Measurements from ENCODE around the gene SMTN.

SMTN gene

DNA sequence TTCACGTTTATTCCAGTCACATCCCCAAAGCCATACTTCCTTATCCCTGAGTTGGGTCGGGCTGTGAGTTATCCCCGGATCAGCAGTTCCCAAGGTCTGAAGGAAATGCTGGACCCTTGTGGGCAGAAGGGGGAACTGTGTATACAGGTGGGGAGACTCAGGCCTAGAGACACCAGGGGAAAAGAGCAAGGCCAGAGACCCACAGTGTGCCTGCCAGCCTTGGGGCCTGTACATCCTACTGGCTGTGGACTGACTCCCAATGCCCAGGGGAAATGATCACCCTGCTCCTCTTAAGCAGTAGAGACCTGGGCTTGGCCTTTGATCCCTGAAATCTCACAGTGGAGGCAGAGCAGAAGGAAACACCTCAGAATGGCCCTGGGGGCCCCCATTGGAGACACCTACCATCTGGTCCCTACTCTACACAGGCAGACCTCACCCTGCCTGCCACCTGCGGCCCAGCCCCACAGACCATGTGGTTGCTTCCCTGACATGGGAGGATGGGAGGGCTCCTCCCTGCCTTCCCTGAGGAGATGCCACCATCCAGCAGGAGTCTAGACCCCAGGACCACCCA is 25.0 kb downstream of the SMTN start:
- no peaks in the 10 kb centered on the region for H3K27me3 ChIP-seq (replicated peaks; ENCODE audit: insufficient read depth, low read length)
- no peaks in the 10 kb centered on the region for H3K36me3 ChIP-seq (replicated peaks; ENCODE audit: insufficient read depth, low read length)
- TF ChIP-seq, protein P1, sequence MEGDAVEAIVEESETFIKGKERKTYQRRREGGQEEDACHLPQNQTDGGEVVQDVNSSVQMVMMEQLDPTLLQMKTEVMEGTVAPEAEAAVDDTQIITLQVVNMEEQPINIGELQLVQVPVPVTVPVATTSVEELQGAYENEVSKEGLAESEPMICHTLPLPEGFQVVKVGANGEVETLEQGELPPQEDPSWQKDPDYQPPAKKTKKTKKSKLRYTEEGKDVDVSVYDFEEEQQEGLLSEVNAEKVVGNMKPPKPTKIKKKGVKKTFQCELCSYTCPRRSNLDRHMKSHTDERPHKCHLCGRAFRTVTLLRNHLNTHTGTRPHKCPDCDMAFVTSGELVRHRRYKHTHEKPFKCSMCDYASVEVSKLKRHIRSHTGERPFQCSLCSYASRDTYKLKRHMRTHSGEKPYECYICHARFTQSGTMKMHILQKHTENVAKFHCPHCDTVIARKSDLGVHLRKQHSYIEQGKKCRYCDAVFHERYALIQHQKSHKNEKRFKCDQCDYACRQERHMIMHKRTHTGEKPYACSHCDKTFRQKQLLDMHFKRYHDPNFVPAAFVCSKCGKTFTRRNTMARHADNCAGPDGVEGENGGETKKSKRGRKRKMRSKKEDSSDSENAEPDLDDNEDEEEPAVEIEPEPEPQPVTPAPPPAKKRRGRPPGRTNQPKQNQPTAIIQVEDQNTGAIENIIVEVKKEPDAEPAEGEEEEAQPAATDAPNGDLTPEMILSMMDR (IDR thresholded peaks at IDR 0.05; ENCODE audit: low read length), result no peak
- TF ChIP-seq EZH2phosphoT487 (IDR thresholded peaks at IDR 0.05; ENCODE audit: low read length) (no peak), EZH2 (optimal IDR thresholded peaks at IDR 0.05; ENCODE audit: low read depth, low read length) (no peak)
- no peaks in the 10 kb centered on the region for H3K4me1 ChIP-seq (ENCODE audit: low read length)
- H3K9ac ChIP-seq (ENCODE audit: low read length), result no peak overlapping the region
- no peak overlapping the region for H3K4me2 ChIP-seq (ENCODE audit: low read depth, low read length)
- no peaks in the 10 kb centered on the region for H3K9me2 ChIP-seq (replicated peaks; ENCODE audit: insufficient read depth, low read length)
- H3K27ac ChIP-seq (ENCODE audit: low read length), result no peak overlapping the region
- DNase-seq, result no peak
- no peaks in the 10 kb centered on the region for H3K9me3 ChIP-seq (replicated peaks; ENCODE audit: insufficient read depth, low read length)
- H3K79me2 ChIP-seq (ENCODE audit: low read length), result no peaks in the 10 kb centered on the region
- H3K4me3 ChIP-seq (ENCODE audit: low read length), result no peak overlapping the region
- no peak overlapping the region for H2AFZ ChIP-seq (ENCODE audit: low read length)
- no peaks in the 10 kb centered on the region for H4K20me1 ChIP-seq (ENCODE audit: insufficient read depth, low read length)
- no peaks in the 10 kb centered on the region for H3F3A ChIP-seq (ENCODE audit: insufficient read depth, low read length)

DNA sequence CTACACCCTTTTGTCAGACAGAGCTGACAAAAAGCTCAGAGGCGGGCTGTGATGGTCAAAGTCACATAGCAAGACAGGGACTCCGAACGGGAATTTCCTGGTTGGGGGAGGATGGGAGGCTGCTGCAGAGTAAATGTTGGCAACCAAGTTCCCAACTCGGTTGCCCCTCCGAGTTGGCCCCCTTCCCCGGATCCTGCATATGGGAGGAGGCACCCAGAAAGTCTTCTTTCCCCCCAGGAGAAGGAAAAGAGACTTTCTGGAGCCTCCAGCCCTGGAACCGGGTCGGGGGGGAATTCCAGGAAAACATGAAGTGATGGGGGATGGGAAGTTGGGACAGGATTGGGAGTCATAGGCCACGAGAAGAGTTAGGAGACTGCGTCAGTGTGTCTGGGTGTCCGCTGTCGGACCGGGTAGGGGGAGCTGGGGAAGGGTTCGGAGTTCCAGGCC is 25.6 kb downstream of the SMTN start:
- H3K4me1 ChIP-seq (ENCODE audit: low read length), result no peaks in the 10 kb centered on the region
- H3K27me3 ChIP-seq (replicated peaks; ENCODE audit: insufficient read depth, low read length), result no peaks in the 10 kb centered on the region
- H3F3A ChIP-seq (ENCODE audit: insufficient read depth, low read length), result no peaks in the 10 kb centered on the region
- no peaks in the 10 kb centered on the region for H3K9me2 ChIP-seq (replicated peaks; ENCODE audit: insufficient read depth, low read length)
- peak overlapping the region; percentile 82 for H3K4me2 ChIP-seq (ENCODE audit: low read depth, low read length)
- H3K27ac ChIP-seq (ENCODE audit: low read length), result no peak overlapping the region
- no peaks in the 10 kb centered on the region for H4K20me1 ChIP-seq (ENCODE audit: insufficient read depth, low read length)
- H3K9me3 ChIP-seq (replicated peaks; ENCODE audit: insufficient read depth, low read length), result no peaks in the 10 kb centered on the region
- DNase-seq, result no peak
- H3K4me3 ChIP-seq (ENCODE audit: low read length), result peak overlapping the region; percentile 67
- TF ChIP-seq, protein P1 (IDR thresholded peaks at IDR 0.05; ENCODE audit: low read length), result no peak
- TF ChIP-seq EZH2 (optimal IDR thresholded peaks at IDR 0.05; ENCODE audit: low read depth, low read length) (no peak), EZH2phosphoT487 (IDR thresholded peaks at IDR 0.05; ENCODE audit: low read length) (no peak)
- peak overlapping the region; percentile 98 for H2AFZ ChIP-seq (ENCODE audit: low read length)
- H3K79me2 ChIP-seq (ENCODE audit: low read length), result no peaks in the 10 kb centered on the region
- H3K36me3 ChIP-seq (replicated peaks; ENCODE audit: insufficient read depth, low read length), result no peaks in the 10 kb centered on the region
- H3K9ac ChIP-seq (ENCODE audit: low read length), result peak overlapping the region; percentile 60; the same call in 1 of the 2 replicates

DNA sequence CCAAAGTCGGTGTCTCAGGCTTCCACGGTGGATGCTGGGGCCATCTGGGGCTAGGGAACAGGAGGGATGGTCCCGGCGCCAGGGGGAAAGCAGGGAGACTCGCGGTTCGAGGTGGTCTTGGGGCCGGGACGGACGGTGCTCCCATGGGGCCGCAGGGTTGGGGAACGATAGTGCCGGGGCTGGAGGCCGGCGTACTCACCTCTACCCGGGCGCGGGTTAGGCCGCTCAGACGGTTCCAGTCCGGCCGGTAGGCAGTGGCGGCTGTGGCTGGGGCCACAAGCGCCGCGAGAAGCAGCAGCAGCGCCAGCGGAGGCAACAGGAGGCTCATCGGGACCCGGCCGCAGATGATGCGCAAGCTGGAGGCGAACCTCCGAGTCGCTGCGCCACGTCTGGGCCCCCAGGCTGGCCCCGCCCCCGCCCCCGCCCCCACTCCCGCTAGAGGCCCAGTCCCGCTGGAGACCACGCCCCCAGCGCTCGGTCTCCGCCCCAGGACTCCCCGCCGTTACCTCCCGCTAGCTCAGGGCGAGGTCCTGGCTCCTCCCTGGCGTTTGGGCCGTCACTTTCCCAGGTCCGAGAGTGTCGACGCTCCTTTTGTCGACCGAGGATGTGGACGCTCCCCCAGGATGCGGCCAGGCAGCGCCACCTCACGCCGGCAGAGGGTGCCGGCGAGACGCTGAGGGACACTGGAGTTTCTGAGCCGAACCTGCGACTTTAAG is 26.2 kb downstream of the SMTN start, which contains the start of gene SELENOM:
Gene SELENOM, minus strand, starts transcription at position 391 of the 716 bp plus-strand sequence. Its CDS starts 63 bp downstream, at position 328.
- H3K4me1 ChIP-seq (ENCODE audit: low read length), result no peaks in the 10 kb centered on the region
- no peak within 1 kb of the TSS for H3K27ac ChIP-seq (ENCODE audit: low read length)
- peak within 1 kb of the TSS; percentile 60; the same call in 1 of the 2 replicates for H3K9ac ChIP-seq (ENCODE audit: low read length)
- H3K36me3 ChIP-seq (replicated peaks; ENCODE audit: insufficient read depth, low read length), result no peaks in the 10 kb centered on the region
- DNase-seq, result peak; percentile 95
- no peaks in the 10 kb centered on the region for H3F3A ChIP-seq (ENCODE audit: insufficient read depth, low read length)
- peak within 1 kb of the TSS; percentile 67 for H3K4me3 ChIP-seq (ENCODE audit: low read length)
- H3K9me2 ChIP-seq (replicated peaks; ENCODE audit: insufficient read depth, low read length), result no peaks in the 10 kb centered on the region
- no peaks in the 10 kb centered on the region for H3K27me3 ChIP-seq (replicated peaks; ENCODE audit: insufficient read depth, low read length)
- no peaks in the 10 kb centered on the region for H4K20me1 ChIP-seq (ENCODE audit: insufficient read depth, low read length)
- TF ChIP-seq, protein P1 (IDR thresholded peaks at IDR 0.05; ENCODE audit: low read length), result peak; percentile 86
- no peak for TF ChIP-seq EZH2phosphoT487 (IDR thresholded peaks at IDR 0.05; ENCODE audit: low read length)
- H3K9me3 ChIP-seq (replicated peaks; ENCODE audit: insufficient read depth, low read length), result no peaks in the 10 kb centered on the region
- no peaks in the 10 kb centered on the region for H3K79me2 ChIP-seq (ENCODE audit: low read length)
- H3K4me2 ChIP-seq (ENCODE audit: low read depth, low read length), result peak within 1 kb of the TSS; percentile 82
- H2AFZ ChIP-seq (ENCODE audit: low read length), result peak within 1 kb of the TSS; percentile 98

All from MM.1S (cell line).